Left lung (tissue), 10 donors: Measurements from ENCODE around the gene OR8B8. TPM values are rescaled to one million over a fixed set of nuclear protein-coding genes. Genes with fewer than 3 reads are reported as not detected.
A peak's percentile ranks its signal among the peaks of the same experiment; 100 is the strongest.
"Not testable (repeated sequence)": the region's sequence is repeated elsewhere in the genome, so short reads cannot be mapped to it uniquely, and the experiment has no call there.

Source experiments
- ATAC-seq: fragments of 200-7000 bp; cut with Tn5 transposase; one replicate; pipeline ENCODE4 v1.9.1; 2020; ENCODE audit warnings: moderate library complexity
- DNase-seq, 4 donors: peaks; one replicate each; pipeline ENCODE4 v3.0.0-alpha.2; 2013 to 2020
- H3K27ac ChIP-seq, 2 donors: fragments of 200-600 bp; sonication (generic) in 1 of 2; one replicate each; pipeline versions ENCODE4 v1.5.0 to v1.8.0; 2020 to 2021
- H3K27me3 ChIP-seq, 2 donors: fragments of 200-600 bp; sonication (generic) in 1 of 2; one replicate each; pipeline versions ENCODE4 v1.5.0 to v1.8.0; 2020 to 2021
- H3K36me3 ChIP-seq, 2 donors: fragments of 200-600 bp; sonication (generic) in 1 of 2; one replicate each; pipeline versions ENCODE4 v1.5.0 to v1.8.0; 2020 to 2021
- H3K4me1 ChIP-seq, 2 donors: fragments of 200-600 bp; one replicate each; pipeline ENCODE4 v1.8.0; 2021
- H3K4me3 ChIP-seq, 2 donors: fragments of 200-600 bp; sonication (generic) in 1 of 2; one replicate each; pipeline versions ENCODE4 v1.5.0 to v1.8.0; 2020 to 2021; ENCODE audit warnings: mild to moderate bottlenecking in 1 of 2
- H3K9me3 ChIP-seq, 2 donors: fragments of 200-600 bp; sonication (generic) in 1 of 2; one replicate each; pipeline versions ENCODE4 v1.5.0 to v1.8.0; 2020 to 2021
- intact Hi-C, 2 donors: fragments of 100-400 bp; cut with DNase I; formaldehyde crosslinking; loops; one replicate each; pipeline versions ENCODE4 v1.11.2 to v1.14.2; 2022
- polyA plus RNA-seq, 6 donors: library from polyadenylated mRNA; unstranded; fragments of 120-200 nt; gene quantifications; one replicate each; pipeline ENCODE4 v1.2.1, GENCODE V29; 2013; ENCODE audit not compliant: insufficient read length in 6 of 6
- total RNA-seq, 2 donors: library from RNA; stranded (reverse); fragmentation: NEBNext Ultra II Directional; extraction: Animal tissue kit (Norgen Biotek cat#: 25700); gene quantifications; one replicate each; pipeline ENCODE4 v1.2.1, GENCODE V29; 2021
- TF ChIP-seq, protein P1 (sequence below), 2 donors: fragments of 200-600 bp; sonication (generic) in 1 of 2; IDR thresholded peaks; one replicate each; pipeline versions ENCODE4 v1.5.0 to v1.8.0; 2021; ENCODE audit warnings: antibody characterized with exemption in 2 of 2
- donor health status: DM: no; HTN: yes; CAD: no.
- donor health status: DM: no; HTN: no; CAD: no.

Gene OR8B8
- total and polyA plus RNA-seq, 8 donors = 0.04 TPM; not detected in 7

DNA sequence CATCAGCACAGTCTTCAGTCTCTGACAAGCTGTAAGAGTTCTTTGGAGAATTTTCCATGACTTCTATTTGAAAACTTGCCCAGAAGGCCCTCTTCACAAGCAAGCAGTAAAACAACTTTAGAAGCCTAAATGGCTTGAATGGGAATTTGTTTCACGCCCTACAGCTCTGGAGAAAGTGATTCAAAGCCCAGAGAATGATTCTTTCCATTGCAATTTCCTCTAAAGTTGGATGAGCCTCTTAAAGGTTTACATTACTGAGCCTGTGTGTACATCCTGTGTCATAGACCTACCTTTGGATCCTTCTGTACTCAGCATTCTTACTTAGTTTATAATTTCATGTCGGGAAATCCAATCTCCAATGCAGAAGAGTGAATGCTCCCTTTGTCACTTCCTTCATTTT lies 39.9 kb downstream of the OR8B8 start:
- intact Hi-C loops = no loop called here
- TF ChIP-seq, protein P1, sequence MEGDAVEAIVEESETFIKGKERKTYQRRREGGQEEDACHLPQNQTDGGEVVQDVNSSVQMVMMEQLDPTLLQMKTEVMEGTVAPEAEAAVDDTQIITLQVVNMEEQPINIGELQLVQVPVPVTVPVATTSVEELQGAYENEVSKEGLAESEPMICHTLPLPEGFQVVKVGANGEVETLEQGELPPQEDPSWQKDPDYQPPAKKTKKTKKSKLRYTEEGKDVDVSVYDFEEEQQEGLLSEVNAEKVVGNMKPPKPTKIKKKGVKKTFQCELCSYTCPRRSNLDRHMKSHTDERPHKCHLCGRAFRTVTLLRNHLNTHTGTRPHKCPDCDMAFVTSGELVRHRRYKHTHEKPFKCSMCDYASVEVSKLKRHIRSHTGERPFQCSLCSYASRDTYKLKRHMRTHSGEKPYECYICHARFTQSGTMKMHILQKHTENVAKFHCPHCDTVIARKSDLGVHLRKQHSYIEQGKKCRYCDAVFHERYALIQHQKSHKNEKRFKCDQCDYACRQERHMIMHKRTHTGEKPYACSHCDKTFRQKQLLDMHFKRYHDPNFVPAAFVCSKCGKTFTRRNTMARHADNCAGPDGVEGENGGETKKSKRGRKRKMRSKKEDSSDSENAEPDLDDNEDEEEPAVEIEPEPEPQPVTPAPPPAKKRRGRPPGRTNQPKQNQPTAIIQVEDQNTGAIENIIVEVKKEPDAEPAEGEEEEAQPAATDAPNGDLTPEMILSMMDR (IDR thresholded peaks at IDR 0.05) = no peak
- ATAC-seq = no peak
- H3K27me3 ChIP-seq = peaks cover 0 to 9% of the 10 kb centered on the region in 2 donors
- no peak overlapping the region for H3K27ac ChIP-seq
- no peak for DNase-seq
- no peak overlapping the region for H3K4me3 ChIP-seq
- no peaks in the 10 kb centered on the region for H3K4me1 ChIP-seq
- no peaks in the 10 kb centered on the region for H3K36me3 ChIP-seq
- H3K9me3 ChIP-seq = no peaks in the 10 kb centered on the region

DNA sequence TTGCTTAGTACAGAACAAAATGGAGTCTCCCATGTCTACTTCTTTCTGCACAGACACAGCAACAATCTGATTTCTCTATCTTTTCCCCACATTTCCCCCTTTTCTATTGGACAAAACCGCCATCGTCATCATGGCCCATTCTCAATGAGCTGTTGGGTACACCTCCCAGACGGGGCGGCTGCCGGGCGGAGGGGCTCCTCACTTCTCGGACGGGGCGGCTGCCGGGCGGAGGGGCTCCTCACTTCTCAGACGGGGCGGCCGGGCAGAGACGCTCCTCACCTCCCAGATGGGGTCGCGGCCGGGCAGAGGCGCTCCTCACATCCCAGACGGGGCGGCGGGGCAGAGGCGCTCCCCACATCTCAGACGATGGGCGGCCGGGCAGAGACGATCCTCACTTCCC lies 42.3 kb downstream of the OR8B8 start:
- ATAC-seq, H3K36me3 ChIP-seq, H3K27ac ChIP-seq, H3K9me3 ChIP-seq, H3K4me1 ChIP-seq, intact Hi-C loops, H3K27me3 ChIP-seq, H3K4me3 ChIP-seq: not testable (repeated sequence)
- DNase-seq = peak in 1 of 4 donors; percentile 19

DNA sequence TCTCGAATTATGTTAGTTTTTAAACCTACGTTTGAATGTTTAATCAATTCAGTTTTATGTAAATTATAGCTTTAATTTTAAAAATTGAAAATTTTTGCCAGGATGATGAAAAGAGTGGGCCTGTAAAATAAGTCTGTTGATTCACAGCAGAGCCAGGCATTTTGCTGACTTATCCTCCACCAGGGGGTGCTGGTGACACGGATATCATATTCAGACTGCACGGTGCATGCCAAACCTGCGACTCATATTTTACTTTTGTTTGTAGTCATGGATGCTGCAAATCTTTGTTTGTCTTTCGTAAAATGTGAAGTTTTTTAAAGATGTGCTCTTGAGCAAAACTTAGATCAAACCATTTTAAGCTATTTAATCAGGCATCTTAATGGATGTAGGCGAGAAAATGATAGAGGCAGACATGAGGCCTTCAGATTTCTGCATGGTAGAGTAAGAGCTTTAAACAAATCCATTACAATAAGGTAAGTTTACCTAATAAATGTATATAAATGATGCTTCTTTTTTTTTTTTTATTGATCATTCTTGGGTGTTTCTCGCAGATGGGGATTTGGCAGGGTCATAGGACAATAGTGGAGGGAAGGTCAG lies 43.1 kb downstream of the OR8B8 start:
- DNase-seq (peak in 3 of 4 donors; percentile 10 to 51 (median 49)), ATAC-seq (peak; percentile 96)
- Histone ChIP-seq H3K4me1 (no peaks in the 10 kb centered on the region), H3K36me3 (no peaks in the 10 kb centered on the region), H3K27me3 (no peaks in the 10 kb centered on the region), H3K4me3 (no peak overlapping the region), H3K9me3 (no peaks in the 10 kb centered on the region), H3K27ac (no peak overlapping the region)
- intact Hi-C loops = no loop called here
- TF ChIP-seq, protein P1 (IDR thresholded peaks at IDR 0.05) = peak; percentile 72 to 78

DNA sequence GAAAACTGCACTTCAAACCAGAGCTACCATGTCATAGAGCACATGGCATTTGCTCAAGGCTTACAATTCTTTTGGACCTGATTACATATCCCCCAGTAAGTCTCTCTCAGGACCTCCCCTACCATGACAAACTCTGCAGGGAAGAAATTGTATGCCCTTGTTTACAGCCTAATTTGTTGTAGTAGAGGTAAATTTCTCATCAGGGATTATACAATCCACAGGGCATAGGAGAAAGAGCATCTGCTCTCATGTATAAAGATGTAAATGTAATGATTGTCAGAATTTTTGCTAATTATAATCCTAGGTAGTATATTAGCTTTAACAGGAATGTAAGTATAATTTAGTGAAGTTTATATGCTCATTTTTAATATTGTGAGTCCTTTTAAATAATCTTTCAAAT lies 46.6 kb downstream of the OR8B8 start, which contains the start of gene OR8B3:
Gene OR8B3, minus strand, starts transcription at position 101 of the 400 bp plus-strand sequence. CDS start 1,673 bp downstream, outside the sequence.
- TF ChIP-seq, protein P1 (IDR thresholded peaks at IDR 0.05) = no peak
- ATAC-seq = no peak
- H3K27ac ChIP-seq = no peak within 1 kb of the TSS
- H3K4me3 ChIP-seq = no peak within 1 kb of the TSS
- no peaks in the 10 kb centered on the region for H3K4me1 ChIP-seq
- no peaks in the 10 kb centered on the region for H3K36me3 ChIP-seq
- H3K9me3 ChIP-seq = no peaks in the 10 kb centered on the region
- no peak for DNase-seq
- intact Hi-C loops = no loop called here
- H3K27me3 ChIP-seq = no peaks in the 10 kb centered on the region

DNA sequence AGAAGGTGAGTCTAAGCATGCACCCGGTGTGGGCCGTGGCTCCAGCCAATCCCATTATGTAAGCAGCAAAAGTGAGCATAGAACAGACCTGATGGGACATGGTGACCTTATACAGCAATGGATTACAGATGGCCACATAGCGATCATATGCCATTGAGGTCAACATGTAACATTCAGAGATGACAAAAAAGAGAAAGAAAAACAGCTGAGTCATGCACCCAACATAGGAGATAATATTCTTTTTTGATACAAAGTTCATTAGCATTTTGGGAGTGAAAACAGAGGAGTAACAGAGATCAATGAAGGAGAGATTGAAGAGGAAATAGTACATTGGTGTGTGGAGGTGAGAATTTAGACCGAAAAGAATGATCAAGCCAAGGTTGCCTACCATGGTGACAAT lies 48.6 kb downstream of the OR8B8 start:
- H3K36me3 ChIP-seq, intact Hi-C loops, H3K4me3 ChIP-seq, DNase-seq, H3K27me3 ChIP-seq, H3K27ac ChIP-seq, ATAC-seq, H3K9me3 ChIP-seq, H3K4me1 ChIP-seq: not testable (repeated sequence)

DNA sequence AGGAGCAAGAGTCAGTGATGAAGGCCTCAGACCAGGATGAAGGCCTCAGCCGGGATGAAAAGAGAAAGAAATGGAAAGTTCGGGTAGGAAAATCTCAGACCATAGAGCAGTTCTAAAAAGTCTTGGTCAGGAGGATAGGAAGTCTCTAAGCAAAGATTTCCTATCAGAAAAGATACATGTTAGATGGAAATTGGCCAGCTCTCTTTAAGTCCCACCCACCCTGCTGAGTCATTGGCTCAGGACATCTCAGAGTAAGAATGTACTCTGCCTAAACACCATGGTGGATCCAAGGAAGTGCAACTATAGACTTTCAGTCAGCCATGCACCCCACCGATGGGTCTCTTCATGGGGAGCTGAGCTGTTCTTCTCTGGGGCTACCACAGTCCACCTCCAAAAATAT lies 51.1 kb downstream of the OR8B8 start:
- DNase-seq = no peak
- ATAC-seq = no peak
- Histone ChIP-seq H3K27ac (no peak overlapping the region), H3K9me3 (no peaks in the 10 kb centered on the region), H3K4me3 (no peak overlapping the region), H3K36me3 (no peaks in the 10 kb centered on the region), H3K4me1 (no peaks in the 10 kb centered on the region), H3K27me3 (no peaks in the 10 kb centered on the region)
- intact Hi-C loops = no loop called here
- TF ChIP-seq, protein P1 (IDR thresholded peaks at IDR 0.05) = no peak

Other genes starting within 250 kb of the OR8B8 start
- gene OR8G1, start 204.6 kb downstream of the OR8B8 start, total RNA-seq = not detected
- under 1 TPM in 1 of 6 donors, not detected in 5; 0.04 TPM for gene OR8G1, start 204.6 kb downstream of the OR8B8 start, polyA plus RNA-seq
- gene OR8G5, start 189.3 kb downstream of the OR8B8 start, total RNA-seq = not detected
- not detected for gene OR8G5, start 189.3 kb downstream of the OR8B8 start, polyA plus RNA-seq
- gene OR8D1, start 131.7 kb downstream of the OR8B8 start, total RNA-seq = not detected
- not detected for gene OR8D1, start 131.7 kb downstream of the OR8B8 start, polyA plus RNA-seq
- gene OR8D2, start 125.5 kb downstream of the OR8B8 start, total RNA-seq = not detected
- not detected for gene OR8D2, start 125.5 kb downstream of the OR8B8 start, polyA plus RNA-seq
- gene OR8B2, start 61.2 kb downstream of the OR8B8 start, total RNA-seq = not detected
- not detected for gene OR8B2, start 61.2 kb downstream of the OR8B8 start, polyA plus RNA-seq
- gene OR8B3, start 46.7 kb downstream of the OR8B8 start, total RNA-seq = not detected
- not detected for gene OR8B3, start 46.7 kb downstream of the OR8B8 start, polyA plus RNA-seq
- not detected for gene OR8B4, start 20.8 kb downstream of the OR8B8 start, total RNA-seq
- not detected for gene OR8B4, start 20.8 kb downstream of the OR8B8 start, polyA plus RNA-seq
- gene OR8B12, start 98.0 kb upstream of the OR8B8 start, total RNA-seq = not detected
- not detected for gene OR8B12, start 98.0 kb upstream of the OR8B8 start, polyA plus RNA-seq
- not detected for gene OR8A1, start 124.3 kb upstream of the OR8B8 start, total RNA-seq
- gene OR8A1, start 124.3 kb upstream of the OR8B8 start, polyA plus RNA-seq = under 1 TPM in 4 of 6 donors, not detected in 2; 0.03 to 0.04 (median 0.03) TPM
- gene PANX3, start 165.7 kb upstream of the OR8B8 start, total RNA-seq = not detected
- not detected for gene PANX3, start 165.7 kb upstream of the OR8B8 start, polyA plus RNA-seq
- 10 to 100 TPM; 34.1 to 41.9 TPM for gene TBRG1, start 177.2 kb upstream of the OR8B8 start, total RNA-seq
- 10 to 100 TPM; 30.2 to 40.9 (median 37.5) TPM for gene TBRG1, start 177.2 kb upstream of the OR8B8 start, polyA plus RNA-seq
- 10 to 100 TPM; 34.6 to 71.5 TPM for gene SIAE, start 228.0 kb upstream of the OR8B8 start, total RNA-seq
- 10 to 100 TPM; 13.3 to 17.5 (median 16.1) TPM for gene SIAE, start 228.0 kb upstream of the OR8B8 start, polyA plus RNA-seq
- gene SPA17, start 228.2 kb upstream of the OR8B8 start, total RNA-seq = 1 to 10 TPM; 5.6 TPM
- gene SPA17, start 228.2 kb upstream of the OR8B8 start, polyA plus RNA-seq = 10 to 100 TPM in 5 of 6 donors, 1 to 10 TPM in 1; 9.7 to 20.9 (median 16.5) TPM